ENCODE results near the gene ZNF487. TPM values are rescaled to one million over a fixed set of nuclear protein-coding genes. Genes with fewer than 3 reads are reported as not detected.

Gene ZNF487
- total RNA-seq, 1 experiment from 2014 or later, result 4.0 TPM

- no peak for TF ChIP-seq SIN3A (IDR thresholded peaks at IDR 0.05; ENCODE audit: low read depth)
- TF ChIP-seq EZH2phosphoT487 (IDR thresholded peaks at IDR 0.05; ENCODE audit: borderline replicate concordance), result no peak
- TF ChIP-seq EZH2 (IDR thresholded peaks at IDR 0.05), result no peak
- no peak for TF ChIP-seq ZNF274 (IDR thresholded peaks at IDR 0.05; ENCODE audit: low read depth, low read length)
- TF ChIP-seq RAD21 (IDR thresholded peaks at IDR 0.05; ENCODE audit: low read depth), result no peak
- TF ChIP-seq ZBTB33 (IDR thresholded peaks at IDR 0.05; ENCODE audit: extremely low read depth, insufficient replicate concordance, low read length), result no peak
- TF ChIP-seq CEBPB (IDR thresholded peaks at IDR 0.05; ENCODE audit: low read depth), result no peak
Observed at GRCh38 chr10:43419997-43420368, 16.9 kb upstream of the ZNF487 start (continued).

- ChIA-PET RAD21 (ENCODE audit: low non-redundant PET in 1 of 2, low total read pairs in 2 of 2, uncharacterized antibody in 2 of 2, unreplicated experiment in 2 of 2) (no interaction called here), POLR2A (interaction anchor here (1.2 kb wide), 1 partner anchor 15 kb away, joined by 4 read pairs; no protein-coding TSS in a partner anchor), CTCF (no interaction called here)
- Histone ChIP-seq H3K4me3 (replicated peaks in 1 of 2; ENCODE audit: low read depth in 1 of 2, low read length in 2 of 2) (peak overlapping the region; percentile 41 to 55), H3K9me2 (ENCODE audit: insufficient read depth) (no peaks in the 10 kb centered on the region), H3K79me2 (ENCODE audit: insufficient read depth, low read length) (no peaks in the 10 kb centered on the region), H2AFZ (ENCODE audit: low read depth, low read length, poor library complexity, severe bottlenecking) (no peak overlapping the region), H4K20me1 (ENCODE audit: insufficient read depth) (no peaks in the 10 kb centered on the region), H3K36me3 (ENCODE audit: control insufficient read depth in 1 of 2, insufficient read depth in 2 of 2, low read length in 2 of 2) (no peaks in the 10 kb centered on the region), H3K4me1 (ENCODE audit: control insufficient read depth in 1 of 2, insufficient read depth in 2 of 2, low read length in 2 of 2) (peaks cover 31 to 44% of the 10 kb centered on the region in 2 experiments), H3K27ac (ENCODE audit: low read depth, low read length) (peak overlapping the region; percentile 90), H3K4me2 (ENCODE audit: low read length) (peak overlapping the region; percentile 76), H3K9ac (ENCODE audit: low read length) (peak overlapping the region; percentile 69), H3K27me3 (ENCODE audit: insufficient read depth, low read length) (no peaks in the 10 kb centered on the region), H3K9me3 (ENCODE audit: control insufficient read depth in 1 of 2, insufficient read depth in 1 of 2, low read depth in 1 of 2, low read length in 2 of 2) (no peaks in the 10 kb centered on the region)
- intact Hi-C loops (cut with micrococcal nuclease), result no loop called here
- ATAC-seq (peak; percentile 85), DNase-seq (ENCODE audit: low read depth, low spot score) (no peak)
- BruUV-seq (replicated peaks), result no TSS peak
- TF ChIP-seq EZH2phosphoT487 (IDR thresholded peaks at IDR 0.05; ENCODE audit: borderline replicate concordance) (no peak), SP1 (IDR thresholded peaks at IDR 0.05; ENCODE audit: low read depth) (no peak), EGR1 (IDR thresholded peaks at IDR 0.05; ENCODE audit: low read depth) (no peak), ZNF274 (IDR thresholded peaks at IDR 0.05; ENCODE audit: low read depth, low read length) (no peak), POLR2A (IDR thresholded peaks at IDR 0.05; ENCODE audit: borderline replicate concordance, extremely low read depth, insufficient read depth, insufficient read length) (peak; percentile 56), FOSL1 (IDR thresholded peaks at IDR 0.05; ENCODE audit: low read depth) (no peak), YY1 (IDR thresholded peaks at IDR 0.05; ENCODE audit: extremely low read depth, insufficient replicate concordance, low read depth, low read length) (no peak), CEBPB (IDR thresholded peaks at IDR 0.05; ENCODE audit: low read depth) (peak; percentile 78), ATF3 (IDR thresholded peaks at IDR 0.05) (no peak), REST (IDR thresholded peaks at IDR 0.05; ENCODE audit: low read depth) (no peak), JUND (IDR thresholded peaks at IDR 0.05) (no peak), SIN3A (IDR thresholded peaks at IDR 0.05; ENCODE audit: low read depth) (no peak), RAD21 (IDR thresholded peaks at IDR 0.05; ENCODE audit: low read depth) (no peak), CTCF (IDR thresholded peaks at IDR 0.05 in 2 of 3, conservative IDR thresholded peaks at IDR 0.05 in 1 of 3; ENCODE audit: borderline replicate concordance in 1 of 3, insufficient read depth in 1 of 3, low read depth in 2 of 3, low read length in 2 of 3) (no peak)
Observed at GRCh38 chr10:43420369-43421200, 16.3 kb upstream of the ZNF487 start.

Measured in HCT116 (cell line).